GM21723 (cell line): ENCODE measurements around the gene MDK.

ENCODE experiments used
- ATAC-seq: cut with Tn5 transposase; IDR thresholded peaks from one replicate; pipeline ENCODE4 v1.9.1; 2021; ENCODE audit warnings: mild to moderate bottlenecking, moderate library complexity; ENCODE audit not compliant: unreplicated experiment

The MDK gene

GRCh38 chr11:46347637-46348311, 33.7 kb upstream of the MDK start:
- ATAC-seq: peak; percentile 6

- ATAC-seq: no peak
These were observed 32.7 kb upstream of the MDK start for GRCh38 chr11:46348566-46349401.

GRCh38 chr11:46350695-46351094, 30.8 kb upstream of the MDK start:
- ATAC-seq: no peak

GRCh38 chr11:46351148-46351547, 30.3 kb upstream of the MDK start:
- no peak for ATAC-seq

- ATAC-seq: no peak
These were observed 29.9 kb upstream of the MDK start for GRCh38 chr11:46351606-46352005.

- ATAC-seq: no peak
These were observed 29.2 kb upstream of the MDK start for GRCh38 chr11:46352063-46352841.

GRCh38 chr11:46353698-46354097, 27.8 kb upstream of the MDK start:
- ATAC-seq: no peak

- ATAC-seq: no peak
These were observed 24.5 kb upstream of the MDK start for GRCh38 chr11:46356924-46357482.

GRCh38 chr11:46357483-46357936, 24.0 kb upstream of the MDK start:
- ATAC-seq: no peak

- ATAC-seq: no peak
These were observed 21.5 kb upstream of the MDK start for GRCh38 chr11:46359953-46360352.

GRCh38 chr11:46360878-46361277, 20.6 kb upstream of the MDK start:
- peak; percentile 17 for ATAC-seq

- ATAC-seq: peak; percentile 94
These were observed 19.9 kb upstream of the MDK start for GRCh38 chr11:46361283-46362155.

- no peak for ATAC-seq
These were observed 19.1 kb upstream of the MDK start for GRCh38 chr11:46362156-46363030.

GRCh38 chr11:46363031-46363407, 18.4 kb upstream of the MDK start:
- no peak for ATAC-seq

GRCh38 chr11:46363455-46364005, 17.9 kb upstream of the MDK start:
- ATAC-seq: no peak

GRCh38 chr11:46364056-46364455, 17.4 kb upstream of the MDK start:
- ATAC-seq: no peak

- ATAC-seq: no peak
These were observed 16.7 kb upstream of the MDK start for GRCh38 chr11:46364791-46365190.

- no peak for ATAC-seq
These were observed 15.2 kb upstream of the MDK start for GRCh38 chr11:46366260-46366659.

GRCh38 chr11:46366661-46367161, 14.8 kb upstream of the MDK start:
- no peak for ATAC-seq
